Activated naive CD8-positive, alpha-beta T cell treated with anti-CD3 and anti-CD28 coated beads, Interleukin-2, amount 10 ng/mL, durations not matched to agents 7 days and 5 days (primary cell): ENCODE measurements around the gene CHEK2. TPM values are rescaled to one million over a fixed set of nuclear protein-coding genes. Genes with fewer than 3 reads are reported as not detected.
"Not testable (repeated sequence)": the region's sequence is repeated elsewhere in the genome, so short reads cannot be mapped to it uniquely, and the experiment has no call there.

Experiments
- ATAC-seq: fragments of 150-1000 bp; cut with Tn5 transposase; one replicate; pipeline ENCODE4 v1.10.0; 2021; ENCODE audit warnings: low read depth, moderate library complexity
- POLR2A ChIA-PET: fragments of 350-600 bp; sonication (Branson Sonifier 250); formaldehyde crosslinking; loops from one replicate; lab custom pipeline; 2021; ENCODE audit warnings: antibody characterized with exemption; lab: Charles Lee
- DNase-seq: peaks from one replicate; pipeline ENCODE4 v3.0.0; 2021
- H3K27ac Mint-ChIP-seq: one replicate; pipeline ENCODE4 v1.8.0; 2022; ENCODE audit warnings: mild to moderate bottlenecking, mixed read lengths
- H3K27me3 Mint-ChIP-seq: one replicate; pipeline ENCODE4 v1.8.0; 2022; ENCODE audit warnings: mild to moderate bottlenecking, moderate library complexity, mixed read lengths
- H3K36me3 Mint-ChIP-seq: one replicate; pipeline ENCODE4 v1.8.0; 2021; ENCODE audit warnings: mild to moderate bottlenecking, mixed read lengths
- H3K4me1 Mint-ChIP-seq: one replicate; pipeline ENCODE4 v1.8.0; 2021; ENCODE audit warnings: mixed read lengths
- H3K4me3 Mint-ChIP-seq: one replicate; pipeline ENCODE4 v1.8.0; 2022; ENCODE audit warnings: mild to moderate bottlenecking, moderate library complexity, mixed read lengths
- H3K9me3 Mint-ChIP-seq: one replicate; pipeline ENCODE4 v1.8.0; 2021; ENCODE audit warnings: mixed read lengths
- total RNA-seq, 2 experiments: library from RNA; stranded (reverse); gene quantifications; one replicate each; pipeline ENCODE4 v1.2.3, GENCODE V29; 2021

Gene CHEK2
- total RNA-seq, 2 experiments from 2014 or later, result 33.6 to 36.7 TPM

DNA sequence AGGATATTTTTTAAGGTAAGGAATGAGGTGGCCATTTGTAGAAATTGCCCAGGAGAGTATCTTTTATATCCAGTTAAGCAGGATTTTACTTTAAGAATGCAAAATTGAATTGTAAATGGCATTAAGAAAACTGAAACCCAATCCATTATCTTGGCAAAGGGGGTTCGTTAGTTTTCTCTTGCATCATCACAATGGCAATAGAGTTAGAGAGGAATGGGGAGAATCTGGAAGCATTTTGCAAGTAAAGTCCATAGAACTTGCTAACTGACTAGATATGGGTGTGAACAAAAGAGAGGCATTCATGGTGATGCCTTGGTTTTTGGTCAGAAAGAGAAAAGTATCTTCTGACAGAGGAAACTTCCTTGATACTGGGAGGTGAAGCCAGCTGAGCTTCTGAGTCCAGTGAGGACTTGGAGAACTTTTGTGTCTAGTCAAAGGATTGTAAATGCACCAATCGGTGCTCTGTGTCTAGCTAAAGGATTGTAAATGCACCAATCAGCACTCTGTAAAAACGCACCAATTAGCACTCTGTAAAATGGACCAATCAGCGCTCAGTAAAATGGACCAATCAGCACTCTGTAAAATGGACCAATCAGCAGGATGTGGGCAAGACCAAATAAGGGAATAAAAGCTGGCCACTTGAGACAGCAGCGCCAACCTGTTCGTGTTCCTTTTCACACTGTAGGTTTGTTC is 27.2 kb upstream of the CHEK2 start:
- H3K27ac Mint-ChIP-seq, result no peak overlapping the region
- H3K27me3 Mint-ChIP-seq, result peaks cover 3% of the 10 kb centered on the region
- peaks cover 10% of the 10 kb centered on the region for H3K4me1 Mint-ChIP-seq
- peaks cover 5% of the 10 kb centered on the region for H3K36me3 Mint-ChIP-seq
- ATAC-seq, result no peak
- POLR2A ChIA-PET, result no interaction called here
- DNase-seq, result no peak
- H3K9me3 Mint-ChIP-seq, result peaks cover 3% of the 10 kb centered on the region
- H3K4me3 Mint-ChIP-seq, result no peak overlapping the region

DNA sequence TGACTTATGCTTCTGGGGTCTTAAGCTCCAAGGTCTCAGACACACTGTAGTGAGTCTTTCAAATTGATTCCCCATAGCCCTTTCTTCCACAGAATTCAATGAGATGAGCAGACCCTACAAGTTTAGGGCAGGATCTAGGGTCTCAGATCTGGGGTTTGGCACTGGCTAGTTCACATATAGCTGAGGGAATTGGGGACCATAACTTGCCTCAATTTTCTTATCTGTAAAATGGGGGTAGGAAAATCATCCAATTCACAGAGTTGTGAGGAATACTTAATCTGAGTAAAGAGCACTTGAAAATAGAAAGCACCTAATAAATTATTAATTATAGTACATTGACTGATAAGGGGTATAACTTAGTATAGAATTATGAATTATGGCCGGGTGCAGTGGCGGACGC is 25.0 kb upstream of the CHEK2 start:
- Mint-ChIP-seq H3K27ac (no peak overlapping the region), H3K36me3 (no peaks in the 10 kb centered on the region), H3K27me3 (peaks cover 3% of the 10 kb centered on the region), H3K4me1 (peaks cover 3% of the 10 kb centered on the region), H3K4me3 (no peak overlapping the region), H3K9me3 (peaks cover 3% of the 10 kb centered on the region)
- no peak for ATAC-seq
- POLR2A ChIA-PET, result no interaction called here
- DNase-seq, result no peak

DNA sequence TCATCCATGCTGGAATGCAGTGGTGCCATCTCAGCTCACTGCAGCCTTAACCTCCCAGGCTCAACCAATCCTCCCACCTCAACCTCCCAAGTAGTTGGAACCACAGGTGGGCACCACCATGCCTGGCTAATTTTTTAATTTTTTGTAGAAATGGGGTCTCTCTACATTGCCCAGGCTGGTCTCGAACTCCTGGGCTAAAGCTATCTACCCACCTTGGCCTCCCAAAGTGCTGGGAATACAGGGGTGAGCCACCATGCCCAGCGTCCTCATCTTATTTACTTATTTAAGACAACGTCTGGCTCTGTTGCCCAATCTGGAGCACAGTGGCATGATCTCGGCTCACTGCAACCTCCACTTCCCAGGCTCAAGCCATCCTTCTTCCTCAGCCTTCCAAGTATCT is 20.4 kb upstream of the CHEK2 start:
- H3K4me1 Mint-ChIP-seq, ATAC-seq, H3K4me3 Mint-ChIP-seq, H3K27me3 Mint-ChIP-seq, H3K36me3 Mint-ChIP-seq, H3K9me3 Mint-ChIP-seq, POLR2A ChIA-PET, H3K27ac Mint-ChIP-seq, DNase-seq: not testable (repeated sequence)

DNA sequence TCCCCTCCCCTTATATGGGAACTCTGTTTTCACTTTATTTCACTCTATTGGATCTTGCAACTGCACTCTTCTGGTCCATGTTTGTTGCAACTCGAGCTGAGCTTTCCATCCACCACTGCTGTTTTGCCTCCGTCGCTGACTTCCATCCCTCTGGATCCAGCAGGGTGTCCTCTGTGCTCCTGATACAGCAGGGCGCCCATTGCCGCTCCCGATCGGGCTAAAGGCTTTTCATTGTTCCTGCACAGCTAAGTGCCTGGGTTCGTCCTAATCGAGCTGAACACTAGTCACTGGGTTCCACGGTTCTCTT is 19.8 kb upstream of the CHEK2 start:
- Mint-ChIP-seq H3K9me3 (no peaks in the 10 kb centered on the region), H3K36me3 (peaks cover 6% of the 10 kb centered on the region), H3K27ac (peak overlapping the region; percentile 42), H3K4me1 (peaks cover 4% of the 10 kb centered on the region), H3K27me3 (peaks cover 3% of the 10 kb centered on the region), H3K4me3 (no peak overlapping the region)
- POLR2A ChIA-PET, result interaction anchor here (1.3 kb wide), 1 partner anchor 10 kb away, joined by 6 read pairs; the partner anchor contains the start of gene CCDC117
- no peak for ATAC-seq
- DNase-seq, result no peak

DNA sequence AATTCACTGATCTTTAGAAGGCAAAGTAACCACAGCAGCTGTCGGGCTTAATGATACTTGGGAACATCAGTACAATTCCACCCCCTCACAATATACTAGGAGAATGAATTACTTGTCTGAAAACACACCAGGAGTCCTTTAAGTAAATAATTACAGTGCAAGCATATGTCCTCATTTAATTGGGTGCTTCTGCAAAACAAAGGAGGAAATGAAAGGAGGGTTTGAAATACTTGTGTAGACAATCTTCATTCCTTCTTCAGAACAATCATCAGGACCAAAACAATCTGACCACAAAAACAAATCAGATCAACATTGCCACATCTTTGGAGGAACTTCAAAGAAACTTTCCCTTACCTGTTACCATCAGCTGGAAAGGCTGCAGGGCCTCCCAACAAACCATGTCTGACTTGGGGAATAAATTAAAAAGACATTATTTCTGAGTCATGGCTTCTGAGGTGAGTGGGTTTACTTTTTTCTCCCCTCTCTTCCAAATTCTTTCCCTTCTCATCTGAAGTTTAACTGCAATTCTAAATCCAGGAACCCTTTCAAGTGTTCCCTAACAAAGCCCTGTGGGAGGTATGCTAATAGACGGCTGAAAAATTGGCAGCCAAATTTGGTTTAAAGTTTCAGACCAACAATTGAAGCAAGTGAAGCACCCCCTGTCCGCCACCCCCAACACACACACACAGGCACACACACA is 18.4 kb upstream of the CHEK2 start:
- ATAC-seq, result no peak
- Mint-ChIP-seq H3K4me1 (peaks cover 4% of the 10 kb centered on the region), H3K27me3 (no peaks in the 10 kb centered on the region), H3K4me3 (no peak overlapping the region), H3K27ac (no peak overlapping the region), H3K36me3 (peaks cover 10% of the 10 kb centered on the region), H3K9me3 (no peaks in the 10 kb centered on the region)
- POLR2A ChIA-PET, result interaction anchor here (1.3 kb wide), 1 partner anchor 12 kb away, joined by 6 read pairs; the partner anchor contains the start of gene CCDC117
- DNase-seq, result no peak

DNA sequence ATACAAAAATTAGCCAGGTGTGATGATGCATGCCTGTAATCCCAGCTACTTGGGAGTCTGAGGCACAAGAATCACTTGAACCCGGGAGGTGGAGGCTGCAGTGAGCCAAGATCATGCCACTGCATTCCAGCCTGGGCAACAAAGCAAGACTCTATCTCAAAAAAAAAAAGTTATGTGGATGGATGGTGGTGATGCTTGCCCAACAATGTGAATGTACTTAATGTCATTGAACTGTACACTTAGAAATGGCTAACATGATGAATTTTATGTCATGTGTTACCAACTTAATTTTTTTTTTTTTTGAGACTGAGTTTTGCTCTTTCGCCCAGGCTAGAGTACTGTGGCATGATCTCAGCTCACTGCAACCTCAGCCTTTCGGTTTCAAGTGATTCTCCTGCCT is 12.9 kb upstream of the CHEK2 start:
- H3K27me3 Mint-ChIP-seq, ATAC-seq, H3K4me1 Mint-ChIP-seq, H3K27ac Mint-ChIP-seq, POLR2A ChIA-PET, DNase-seq, H3K4me3 Mint-ChIP-seq, H3K9me3 Mint-ChIP-seq: not testable (repeated sequence)
- peaks cover 21% of the 10 kb centered on the region for H3K36me3 Mint-ChIP-seq

DNA sequence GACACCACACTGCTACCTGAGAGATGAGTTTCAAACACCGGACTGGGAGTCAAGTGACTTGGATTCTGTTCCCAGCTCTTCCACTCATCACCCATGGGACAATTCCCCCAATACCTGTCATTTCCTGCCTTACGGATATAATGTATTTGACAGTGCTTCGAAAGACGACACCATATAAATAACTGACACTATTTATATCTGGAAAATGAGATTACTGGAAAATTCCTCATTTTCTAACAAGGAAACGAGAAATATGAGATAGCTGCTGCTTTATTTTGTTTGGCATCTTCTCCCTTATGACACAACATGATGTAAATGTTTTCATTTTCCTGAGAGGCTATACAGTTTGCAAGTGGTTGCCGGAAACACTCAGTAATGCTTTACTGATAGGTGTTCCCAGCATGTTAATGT is 8.9 kb upstream of the CHEK2 start:
- POLR2A ChIA-PET, result interaction anchor here (0.7 to 2.9 kb wide), 4 partner anchors 9 to 50 kb away, joined by 3 to 13 read pairs (median 8); partner anchors contain the start of genes CCDC117 and XBP1
- Mint-ChIP-seq H3K4me3 (no peak overlapping the region), H3K36me3 (peaks cover 37% of the 10 kb centered on the region), H3K4me1 (peaks cover 23% of the 10 kb centered on the region), H3K27me3 (no peaks in the 10 kb centered on the region), H3K9me3 (peaks cover 2% of the 10 kb centered on the region), H3K27ac (no peak overlapping the region)
- ATAC-seq (no peak), DNase-seq (no peak)

DNA sequence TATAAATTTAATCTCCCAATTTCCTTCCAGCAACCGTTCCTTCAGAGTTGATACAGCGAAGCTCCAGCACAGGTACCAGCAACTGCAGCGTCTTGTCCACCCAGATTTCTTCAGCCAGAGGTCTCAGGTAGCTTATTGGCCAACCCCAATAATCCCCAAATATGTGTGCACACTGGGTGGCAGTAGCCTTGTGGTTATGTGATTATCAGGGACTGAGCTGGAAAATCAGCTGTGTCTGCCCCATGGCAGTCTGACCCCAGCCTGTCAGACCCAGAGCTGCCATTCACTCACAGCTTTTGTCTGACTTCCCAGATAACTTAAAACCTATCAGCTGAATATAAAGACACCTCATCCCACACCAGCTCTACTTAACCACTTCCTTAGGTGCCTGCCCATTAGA is 2.2 kb upstream of the CHEK2 start:
- POLR2A ChIA-PET, result interaction anchor here (0.9 to 3.8 kb wide), 4 partner anchors 29 to 57 kb away, joined by 3 to 21 read pairs (median 3); partner anchors contain the start of genes CCDC117 and XBP1
- no peak for ATAC-seq
- Mint-ChIP-seq H3K4me3 (peak overlapping the region; percentile 89), H3K27me3 (no peaks in the 10 kb centered on the region), H3K9me3 (no peaks in the 10 kb centered on the region), H3K4me1 (peaks cover 34% of the 10 kb centered on the region), H3K27ac (no peak overlapping the region), H3K36me3 (peaks cover 34% of the 10 kb centered on the region)
- DNase-seq, result no peak

DNA sequence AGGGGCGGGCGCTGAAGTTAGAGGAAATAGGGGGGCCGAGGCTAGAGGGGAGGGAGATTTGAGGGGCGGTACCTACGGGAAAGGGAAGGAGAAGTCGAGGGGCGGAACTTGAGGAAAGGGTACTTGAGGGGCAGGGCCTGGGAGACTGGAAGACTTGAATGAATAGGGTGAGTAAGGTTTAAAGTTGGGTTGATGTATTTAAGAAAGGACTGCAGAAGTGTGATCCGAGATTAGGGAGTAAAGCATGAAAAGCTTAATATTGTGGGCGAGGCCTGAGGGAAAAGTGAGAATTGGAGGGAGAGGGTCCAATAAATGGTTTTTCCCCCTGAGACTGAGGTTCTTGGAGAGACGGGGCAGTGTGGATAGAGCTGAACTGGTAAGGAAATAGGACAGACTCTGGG is 942 bp upstream of the CHEK2 start:
- POLR2A ChIA-PET, result interaction anchor here (3.8 kb wide), 1 partner anchor 30 kb away, joined by 21 read pairs; the partner anchor contains the start of gene CCDC117
- Mint-ChIP-seq H3K27ac (peak overlapping the region; percentile 76), H3K36me3 (peaks cover 30% of the 10 kb centered on the region), H3K4me1 (peaks cover 32% of the 10 kb centered on the region), H3K9me3 (no peaks in the 10 kb centered on the region), H3K27me3 (no peaks in the 10 kb centered on the region), H3K4me3 (peak overlapping the region; percentile 89)
- ATAC-seq, result no peak
- DNase-seq, result no peak

DNA sequence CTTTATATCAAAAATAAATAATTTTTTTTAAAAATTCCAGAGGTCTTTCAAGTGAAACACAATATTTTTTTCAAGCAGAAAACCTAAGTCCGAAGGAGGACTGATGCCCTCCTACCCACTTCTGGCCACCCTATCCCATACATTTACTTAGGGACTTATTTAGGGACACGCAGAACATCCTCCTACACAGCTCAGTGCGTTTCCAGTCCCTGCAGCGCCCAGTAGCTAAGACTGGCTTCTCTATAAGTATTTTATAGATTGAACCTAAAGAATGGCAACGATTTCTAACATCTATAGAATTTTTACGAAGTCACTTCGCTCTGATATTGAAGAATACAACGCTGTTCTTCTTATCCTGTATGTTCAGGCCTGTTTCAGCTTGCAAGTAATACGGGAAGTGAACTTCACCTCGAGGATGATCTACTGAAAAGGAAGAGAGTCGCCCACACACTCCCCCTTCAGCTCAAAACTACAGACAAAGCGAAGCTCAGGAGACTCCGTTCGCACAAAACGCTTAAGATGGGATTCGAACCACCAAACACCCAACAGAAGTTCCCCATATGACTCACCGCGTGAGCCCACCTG is 328 bp downstream of the CHEK2 start:
- Mint-ChIP-seq H3K4me1 (peaks cover 30% of the 10 kb centered on the region), H3K36me3 (peaks cover 24% of the 10 kb centered on the region), H3K27me3 (no peaks in the 10 kb centered on the region), H3K4me3 (peak overlapping the region; percentile 89), H3K9me3 (no peaks in the 10 kb centered on the region), H3K27ac (peak overlapping the region; percentile 76)
- no peak for DNase-seq
- no peak for ATAC-seq
- POLR2A ChIA-PET, result interaction anchor here (0.6 to 3.8 kb wide), 2 partner anchors 9 to 31 kb away, joined by 9 to 21 read pairs; partner anchors contain the start of gene CCDC117

DNA sequence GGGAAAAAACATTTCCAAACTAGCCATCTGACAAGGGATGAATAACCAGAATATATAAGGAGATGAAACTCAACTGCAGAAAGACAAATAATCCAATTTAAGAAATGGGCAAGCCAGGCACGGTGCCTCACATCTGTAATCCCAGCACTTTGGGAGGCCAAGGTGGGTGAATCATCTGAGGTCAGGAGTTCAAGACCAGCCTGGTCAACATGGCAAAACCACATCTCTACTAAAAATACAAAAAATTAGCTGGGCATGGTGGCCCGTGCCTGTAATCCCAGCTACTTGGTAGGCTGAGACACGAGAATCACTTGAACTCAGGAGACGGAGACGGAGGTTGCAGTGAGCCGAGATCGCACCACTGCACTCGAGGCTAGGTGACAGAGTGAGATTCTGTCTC is 2.7 kb downstream of the CHEK2 start:
- ATAC-seq, DNase-seq, H3K4me3 Mint-ChIP-seq, H3K9me3 Mint-ChIP-seq, H3K27me3 Mint-ChIP-seq, H3K27ac Mint-ChIP-seq, POLR2A ChIA-PET: not testable (repeated sequence)
- Mint-ChIP-seq H3K36me3 (peaks cover 12% of the 10 kb centered on the region), H3K4me1 (peaks cover 25% of the 10 kb centered on the region)

DNA sequence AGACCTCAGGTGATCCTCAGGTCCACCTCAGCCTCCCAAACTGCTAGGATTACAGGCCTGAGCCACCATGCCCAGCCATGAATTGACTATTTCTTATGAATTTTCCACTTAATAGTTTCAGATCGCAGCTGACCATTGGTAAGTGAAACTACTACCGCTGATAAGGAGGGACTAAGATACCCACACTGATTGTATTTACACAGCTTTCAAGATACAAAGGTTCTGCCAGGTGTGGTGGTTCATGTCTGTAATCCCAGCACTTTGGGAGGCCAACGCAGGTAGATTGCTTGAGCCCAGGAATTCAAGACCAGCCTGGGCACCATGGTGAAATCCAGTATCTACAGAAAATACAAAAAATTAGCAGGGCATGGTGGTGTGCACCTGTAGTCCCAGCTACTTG is 3.9 kb downstream of the CHEK2 start:
- Mint-ChIP-seq H3K36me3 (peaks cover 16% of the 10 kb centered on the region), H3K4me1 (peaks cover 13% of the 10 kb centered on the region), H3K9me3 (no peaks in the 10 kb centered on the region), H3K27me3 (no peaks in the 10 kb centered on the region), H3K27ac (no peak overlapping the region), H3K4me3 (no peak overlapping the region)
- POLR2A ChIA-PET, result no interaction called here
- DNase-seq, result no peak
- ATAC-seq, result no peak

DNA sequence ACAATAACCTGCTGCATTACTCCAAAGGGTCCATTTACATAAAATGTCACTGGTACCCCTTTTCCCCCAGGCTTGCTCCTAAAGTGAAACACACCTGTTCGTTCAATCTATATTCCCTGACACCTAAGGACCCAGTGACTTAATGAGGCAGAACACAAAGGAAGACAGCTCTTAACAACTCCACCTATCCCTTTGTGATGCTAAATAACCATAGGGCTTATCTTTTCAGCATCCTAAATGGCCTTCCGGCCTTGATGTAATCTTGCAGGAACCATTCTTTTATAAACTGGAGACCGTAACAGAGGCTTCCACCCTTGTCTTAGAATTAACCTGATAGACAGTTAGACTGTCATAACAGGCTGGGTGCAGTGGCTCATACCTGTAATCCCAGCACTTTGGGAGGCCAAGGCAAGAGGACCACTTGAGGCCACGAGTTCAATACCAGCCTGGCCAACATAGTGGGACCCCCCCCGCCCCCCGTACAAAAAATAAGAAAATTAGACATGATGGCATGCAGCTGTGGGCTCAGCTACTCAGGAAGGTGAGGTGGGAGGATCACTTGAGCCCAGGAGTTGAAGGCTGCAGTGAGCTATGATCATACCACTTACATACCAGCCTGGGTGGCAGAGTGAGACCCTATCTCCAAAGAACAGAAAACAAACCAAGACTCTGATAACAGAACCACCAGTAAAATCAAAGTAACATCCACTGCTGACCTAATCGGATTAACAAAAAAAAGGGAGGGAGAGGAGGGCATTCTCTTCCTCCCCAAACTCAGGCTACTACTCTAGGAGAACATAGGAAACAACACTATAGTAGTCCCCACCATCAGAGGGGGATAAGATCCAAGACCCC is 5.1 kb downstream of the CHEK2 start:
- DNase-seq, result no peak
- no peak for ATAC-seq
- no peaks in the 10 kb centered on the region for H3K9me3 Mint-ChIP-seq
- POLR2A ChIA-PET, result interaction anchor here (0.6 to 0.7 kb wide), 2 partner anchors 28 to 818 kb away, joined by 3 to 5 read pairs; no protein-coding TSS in a partner anchor
- H3K27me3 Mint-ChIP-seq, result no peaks in the 10 kb centered on the region
- H3K4me3 Mint-ChIP-seq, result no peak overlapping the region
- H3K36me3 Mint-ChIP-seq, result peaks cover 14% of the 10 kb centered on the region
- H3K27ac Mint-ChIP-seq, result no peak overlapping the region
- peaks cover 11% of the 10 kb centered on the region for H3K4me1 Mint-ChIP-seq
